ENCODE data around the gene TOPAZ1. TPM values are rescaled to one million over a fixed set of nuclear protein-coding genes. Genes with fewer than 3 reads are reported as not detected.

Gene TOPAZ1
- polyA plus RNA-seq, 2 of the 4 experiments (the other 2 are of a cell fraction): not detected

GRCh38 chr3:44338828-44339127 is 97.1 kb downstream of the TOPAZ1 start:
- no peak for FAIRE-seq
- no peak for DNase-seq (ENCODE audit: low read depth in 1 of 2, low spot score in 1 of 2)
- POLR2A ChIA-PET: interaction anchor here (1.3 to 1.7 kb wide), 6 partner anchors 17 to 638 kb away, joined by 3 to 8 read pairs (median 8); partner anchors contain the start of genes EXOSC7, KIAA1143, KIF15 and ZDHHC3
- Histone ChIP-seq H3K4me1 (peaks cover 9% of the 10 kb centered on the region; the same call in 2 of the 3 replicates), H3K4me3 (peak overlapping the region; percentile 73), H3K4me2 (peak overlapping the region; percentile 94), H3K9me3 (no peaks in the 10 kb centered on the region), H3K27ac (peak overlapping the region; percentile 99)
- ATAC-seq: no peak
- under 1% methylated on average over 13 of the region's 15 CpGs for WGBS (ENCODE audit: missing lambda C conversion rate)
- TF ChIP-seq HMGXB4 (CRISPR knock-in tag; IDR thresholded peaks at IDR 0.05; ENCODE audit: borderline replicate concordance) (no peak), BCL3 (IDR thresholded peaks at IDR 0.05) (no peak; the same call in 2 of the 3 replicates), MYC (IDR thresholded peaks at IDR 0.05; ENCODE audit: borderline replicate concordance, low read length) (no peak), CEBPB (IDR thresholded peaks at IDR 0.05) (no peak), HES2 (IDR thresholded peaks at IDR 0.05) (no peak), RNF2 (IDR thresholded peaks at IDR 0.05; ENCODE audit: borderline replicate concordance, low read depth) (no peak), RARB (CRISPR knock-in tag; IDR thresholded peaks at IDR 0.05) (no peak), MAFK (IDR thresholded peaks at IDR 0.05; ENCODE audit: partially characterized antibody) (no peak), HEYL (CRISPR knock-in tag; IDR thresholded peaks at IDR 0.05) (no peak), HOXB13 (CRISPR knock-in tag; IDR thresholded peaks at IDR 0.05; ENCODE audit: low read depth) (no peak), NPAS2 (CRISPR knock-in tag; IDR thresholded peaks at IDR 0.05; ENCODE audit: borderline replicate concordance) (no peak), FOSB (CRISPR knock-in tag; IDR thresholded peaks at IDR 0.05) (no peak), HDAC2 (IDR thresholded peaks at IDR 0.05) (no peak), ESRRA (IDR thresholded peaks at IDR 0.05; ENCODE audit: borderline replicate concordance, low read length) (no peak)
- CTCF ChIA-PET: no interaction called here

GRCh38 chr3:44339181-44340057 is 97.7 kb downstream of the TOPAZ1 start:
- no peak for DNase-seq (ENCODE audit: low read depth in 1 of 2, low spot score in 1 of 2)
- peaks cover 9% of the 10 kb centered on the region; the same call in 2 of the 3 replicates for H3K4me1 ChIP-seq
- 43% methylated on average over 11 of the region's 11 CpGs for WGBS (ENCODE audit: missing lambda C conversion rate)
- ATAC-seq: no peak
- ChIA-PET POLR2A (interaction anchor here (1.3 to 1.7 kb wide), 5 partner anchors 16 to 637 kb away, joined by 3 to 8 read pairs (median 8); partner anchors contain the start of genes EXOSC7, KIAA1143, KIF15 and ZDHHC3), CTCF (interaction anchor here (0.7 to 0.9 kb wide), 2 partner anchors 9 to 52 kb away, joined by 3 read pairs; no protein-coding TSS in a partner anchor)
- TF ChIP-seq KDM5A (IDR thresholded peaks at IDR 0.05): no peak
- no peak for TF ChIP-seq RARB (CRISPR knock-in tag; IDR thresholded peaks at IDR 0.05)
- TF ChIP-seq RFX5 (IDR thresholded peaks at IDR 0.05): no peak
- no peak for TF ChIP-seq EP300 (IDR thresholded peaks at IDR 0.05)
- TF ChIP-seq ZSCAN20 (CRISPR knock-in tag; IDR thresholded peaks at IDR 0.05): no peak
- no peak for FAIRE-seq
- H3K4me2 ChIP-seq: peak overlapping the region; percentile 94
- H3K4me3 ChIP-seq: peak overlapping the region; percentile 73
- peak overlapping the region; percentile 99 for H3K27ac ChIP-seq
- no peaks in the 10 kb centered on the region for H3K9me3 ChIP-seq

GRCh38 chr3:44340058-44340395 is 98.3 kb downstream of the TOPAZ1 start:
- CTCF ChIA-PET: interaction anchor here (0.7 to 0.9 kb wide), 2 partner anchors 9 to 51 kb away, joined by 3 read pairs; no protein-coding TSS in a partner anchor
- Histone ChIP-seq H3K4me2 (peak overlapping the region; percentile 94), H3K9me3 (no peaks in the 10 kb centered on the region), H3K4me3 (peak overlapping the region; percentile 73; the same call in 2 of the 3 replicates), H3K4me1 (peaks cover 9% of the 10 kb centered on the region; the same call in 2 of the 3 replicates), H3K27ac (no peak overlapping the region)
- POLR2A ChIA-PET: no interaction called here
- FAIRE-seq (no peak), DNase-seq (ENCODE audit: low read depth in 1 of 2, low spot score in 1 of 2) (no peak), ATAC-seq (no peak)
- 85% methylated on average over 3 of the region's 3 CpGs for WGBS (ENCODE audit: missing lambda C conversion rate)
- TF ChIP-seq BHLHE40 (IDR thresholded peaks at IDR 0.05; ENCODE audit: low read depth, low read length): no peak
- no peak for TF ChIP-seq ZSCAN20 (CRISPR knock-in tag; IDR thresholded peaks at IDR 0.05)
- no peak for TF ChIP-seq ZC3H11A (IDR thresholded peaks at IDR 0.05)
- no peak for TF ChIP-seq USF2 (IDR thresholded peaks at IDR 0.05)
- TF ChIP-seq FOSL2 (IDR thresholded peaks at IDR 0.05): no peak
- TF ChIP-seq FOSL2 (CRISPR knock-in tag; IDR thresholded peaks at IDR 0.05): no peak
- TF ChIP-seq EP300 (IDR thresholded peaks at IDR 0.05): no peak
- TF ChIP-seq HOXA7 (CRISPR knock-in tag; IDR thresholded peaks at IDR 0.05): no peak
- no peak for TF ChIP-seq JUN (IDR thresholded peaks at IDR 0.05)
- no peak for TF ChIP-seq ELK1 (IDR thresholded peaks at IDR 0.05; ENCODE audit: low read depth, low read length)
- TF ChIP-seq BCL3 (IDR thresholded peaks at IDR 0.05): no peak

Data from A549 (cell line).